Measurements from ENCODE around the gene NBAS.

- no peak for TF ChIP-seq CTCF (IDR thresholded peaks at IDR 0.05; ENCODE audit: insufficient read depth, low read depth, low read length)
- TF ChIP-seq EZH2 (IDR thresholded peaks at IDR 0.05; ENCODE audit: insufficient read depth, low read length) = no peak
These were observed 336.5 kb downstream of the NBAS start for GRCh38 chr2:15224641-15225040.

Measured in astrocyte (in vitro differentiated cells and primary cell).